KOPT-K1 (cell line): ENCODE measurements around the gene SNX7.

Experiments used
- H3K27ac ChIP-seq: fragments of 200-600 bp; sonication (generic); 2 replicates; pipeline ENCODE4 v1.5.1; 2016; ENCODE audit warnings: antibody characterized with exemption, mild to moderate bottlenecking, low read depth, low read length; ENCODE audit not compliant: poor library complexity, severe bottlenecking
- H3K36me3 ChIP-seq: fragments of 200-600 bp; sonication (generic); 2 replicates; pipeline ENCODE4 v1.5.1; 2017; ENCODE audit warnings: antibody characterized with exemption, mild to moderate bottlenecking, low read length, moderate library complexity; ENCODE audit not compliant: insufficient read depth
- H3K9me3 ChIP-seq: fragments of 200-600 bp; sonication (generic); 2 replicates; pipeline ENCODE4 v1.5.1; 2017; ENCODE audit warnings: antibody characterized with exemption, low read length, mild to moderate bottlenecking; ENCODE audit not compliant: insufficient read depth, poor library complexity, severe bottlenecking

The SNX7 gene

DNA sequence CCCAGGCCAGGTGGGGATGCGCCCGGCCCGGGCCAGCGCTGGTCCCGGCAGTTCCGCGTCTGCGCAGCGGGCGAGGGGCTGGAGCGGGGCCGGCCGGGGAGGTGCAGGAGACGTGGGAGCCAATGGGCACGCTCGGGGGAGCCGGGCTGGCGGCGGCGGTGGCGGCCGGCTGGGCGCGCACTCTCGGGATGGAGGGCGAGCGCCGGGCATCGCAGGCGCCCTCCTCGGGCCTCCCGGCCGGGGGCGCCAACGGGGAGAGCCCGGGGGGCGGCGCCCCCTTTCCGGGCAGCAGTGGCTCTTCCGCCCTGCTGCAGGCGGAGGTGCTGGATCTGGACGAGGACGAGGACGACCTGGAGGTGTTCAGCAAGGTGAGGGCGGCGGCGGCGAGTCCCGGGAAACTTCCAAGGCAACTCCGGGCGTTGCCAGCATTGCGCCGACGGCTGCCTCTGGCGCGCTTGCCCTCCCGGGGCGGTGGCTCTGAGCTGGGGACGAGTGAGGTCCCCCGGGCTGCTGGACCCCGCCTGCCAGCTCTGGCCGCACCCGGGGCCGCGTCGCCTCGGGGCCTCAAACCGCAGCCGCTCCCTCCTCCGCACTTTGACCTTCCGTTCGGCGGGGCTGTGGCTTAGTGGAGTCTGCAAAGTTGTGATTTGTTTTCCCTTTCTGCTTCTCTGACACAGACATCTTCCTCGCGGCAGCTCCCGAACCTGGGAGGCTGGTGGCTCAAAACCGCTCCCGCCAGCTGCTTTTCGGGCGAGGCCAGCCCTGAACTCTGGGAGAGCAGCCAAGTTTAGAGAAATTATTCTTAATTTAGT lies at the start of gene SNX7:
Gene SNX7 (plus strand): TSS at position 178 of the 812 bp plus-strand sequence. CDS start 11 bp downstream, at position 189.
- no peak within 1 kb of the TSS for H3K27ac ChIP-seq
- peaks cover 9% of the 10 kb centered on the region for H3K9me3 ChIP-seq
- H3K36me3 ChIP-seq, result no peaks in the 10 kb centered on the region

- no peak overlapping the region for H3K27ac ChIP-seq
- no peaks in the 10 kb centered on the region for H3K36me3 ChIP-seq
- no peaks in the 10 kb centered on the region for H3K9me3 ChIP-seq
Measured at GRCh38 chr1:98637316-98637715, 24.2 kb upstream of the SNX7 start.

GRCh38 chr1:98638185-98638584 lies 23.3 kb upstream of the SNX7 start:
- Histone ChIP-seq H3K27ac (no peak overlapping the region), H3K36me3 (no peaks in the 10 kb centered on the region), H3K9me3 (no peaks in the 10 kb centered on the region)

DNA sequence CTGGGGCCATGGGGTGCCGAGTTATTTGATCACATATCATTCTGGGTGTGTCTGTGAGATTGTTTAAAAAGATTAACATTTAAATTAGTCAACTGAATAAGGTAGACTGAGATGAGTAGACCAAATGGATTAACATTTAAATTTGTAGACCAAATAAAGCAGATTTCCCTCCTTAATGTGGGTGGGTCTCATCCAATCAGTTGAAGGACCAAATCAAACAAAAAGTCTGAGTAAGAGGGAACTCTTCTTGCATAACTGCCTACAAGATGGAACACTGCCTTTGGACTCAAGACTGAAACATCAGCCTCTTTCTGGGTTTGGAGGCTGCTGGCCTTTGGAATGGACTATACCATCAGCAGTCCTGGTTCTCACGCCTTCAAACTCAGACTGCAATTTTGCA lies 17.0 kb upstream of the SNX7 start:
- Histone ChIP-seq H3K9me3 (no peaks in the 10 kb centered on the region), H3K27ac (no peak overlapping the region), H3K36me3 (no peaks in the 10 kb centered on the region)

DNA sequence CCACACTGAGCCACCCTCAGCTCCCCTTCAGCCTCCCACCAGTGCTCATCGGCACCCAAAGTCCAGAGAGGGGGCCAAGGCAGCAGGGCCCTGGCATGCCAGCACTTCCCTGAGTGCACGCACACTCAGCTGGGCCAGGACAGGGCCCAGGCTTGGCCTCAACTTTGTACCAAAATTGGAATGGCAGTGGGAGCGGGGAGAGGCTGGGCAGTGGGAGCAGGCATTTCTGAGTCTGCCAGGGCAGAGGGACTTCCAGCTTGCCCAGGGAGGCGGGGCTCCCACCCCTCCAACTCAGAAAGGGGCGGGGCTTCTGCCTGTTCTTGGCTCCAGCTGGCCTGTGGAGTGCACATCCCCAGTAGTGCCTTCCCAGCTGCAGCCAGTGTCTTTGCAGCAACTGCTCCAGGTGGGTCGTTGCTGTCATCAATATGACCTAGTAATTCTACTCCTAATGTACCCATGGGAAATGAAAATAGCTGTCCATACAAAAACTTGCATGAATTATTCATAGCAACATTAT lies 10.3 kb upstream of the SNX7 start:
- peaks cover 11% of the 10 kb centered on the region for H3K9me3 ChIP-seq
- H3K36me3 ChIP-seq, result no peaks in the 10 kb centered on the region
- H3K27ac ChIP-seq, result no peak overlapping the region

- no peaks in the 10 kb centered on the region for H3K36me3 ChIP-seq
- H3K27ac ChIP-seq, result no peak overlapping the region
- peaks cover 11% of the 10 kb centered on the region for H3K9me3 ChIP-seq
Measured at GRCh38 chr1:98653123-98653522, 8.4 kb upstream of the SNX7 start.

GRCh38 chr1:98659879-98660278 lies 1.6 kb upstream of the SNX7 start:
- Histone ChIP-seq H3K27ac (no peak overlapping the region), H3K36me3 (no peaks in the 10 kb centered on the region), H3K9me3 (peaks cover 9% of the 10 kb centered on the region)

DNA sequence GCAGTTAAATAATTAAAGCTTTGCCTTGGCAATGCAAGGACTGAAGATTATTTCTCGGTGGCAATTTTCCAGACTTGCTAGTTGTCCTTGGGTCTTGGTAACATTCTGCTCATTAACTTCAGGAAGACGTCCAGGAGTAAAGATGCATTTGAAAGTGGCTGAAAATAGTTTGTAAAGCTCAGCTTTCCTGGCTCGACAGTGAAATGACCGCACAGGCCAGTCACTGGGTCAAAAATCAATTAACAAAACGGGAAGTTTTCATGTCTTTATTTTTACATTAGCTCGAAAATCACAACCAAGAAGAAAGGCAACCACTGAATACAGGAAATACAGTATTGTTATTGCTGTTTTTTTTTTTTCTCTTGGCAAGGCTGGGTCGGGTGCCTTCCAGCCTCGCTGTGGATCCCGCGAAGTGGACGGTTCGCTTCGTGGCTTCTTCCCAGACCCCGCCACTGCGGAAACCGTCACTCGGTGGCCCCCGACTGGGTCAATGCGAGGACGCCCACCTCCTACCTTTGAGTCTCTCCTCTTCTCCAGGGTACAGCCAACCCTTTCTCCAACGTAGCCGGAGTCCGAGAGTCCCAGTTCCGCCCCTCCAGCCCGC lies 479 bp upstream of the SNX7 start:
- Histone ChIP-seq H3K9me3 (peaks cover 9% of the 10 kb centered on the region), H3K27ac (no peak overlapping the region), H3K36me3 (no peaks in the 10 kb centered on the region)

DNA sequence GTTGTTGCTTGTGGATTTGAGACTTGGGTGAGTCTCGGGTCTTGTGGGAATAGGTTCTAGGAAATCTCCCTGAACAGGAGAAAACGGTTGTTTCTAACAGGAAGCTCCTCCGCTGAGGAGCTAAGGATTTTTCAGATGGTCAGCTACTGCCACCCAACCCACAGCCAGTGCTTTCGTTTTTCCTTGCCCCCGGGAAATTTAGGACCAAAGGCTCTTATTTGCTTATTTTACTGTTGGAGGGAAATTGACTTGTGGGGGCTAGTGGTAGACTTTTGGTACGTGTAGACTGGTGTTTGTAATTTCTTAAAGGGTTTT lies 792 bp downstream of the SNX7 start:
- H3K36me3 ChIP-seq, result no peaks in the 10 kb centered on the region
- H3K27ac ChIP-seq, result no peak overlapping the region

GRCh38 chr1:98668733-98669132 lies 7.2 kb downstream of the SNX7 start:
- H3K36me3 ChIP-seq, result no peaks in the 10 kb centered on the region
- no peak overlapping the region for H3K27ac ChIP-seq
- H3K9me3 ChIP-seq, result no peaks in the 10 kb centered on the region

More for the DNA sequence above, 792 bp downstream of the SNX7 start:
- H3K9me3 ChIP-seq, result peaks cover 9% of the 10 kb centered on the region

DNA sequence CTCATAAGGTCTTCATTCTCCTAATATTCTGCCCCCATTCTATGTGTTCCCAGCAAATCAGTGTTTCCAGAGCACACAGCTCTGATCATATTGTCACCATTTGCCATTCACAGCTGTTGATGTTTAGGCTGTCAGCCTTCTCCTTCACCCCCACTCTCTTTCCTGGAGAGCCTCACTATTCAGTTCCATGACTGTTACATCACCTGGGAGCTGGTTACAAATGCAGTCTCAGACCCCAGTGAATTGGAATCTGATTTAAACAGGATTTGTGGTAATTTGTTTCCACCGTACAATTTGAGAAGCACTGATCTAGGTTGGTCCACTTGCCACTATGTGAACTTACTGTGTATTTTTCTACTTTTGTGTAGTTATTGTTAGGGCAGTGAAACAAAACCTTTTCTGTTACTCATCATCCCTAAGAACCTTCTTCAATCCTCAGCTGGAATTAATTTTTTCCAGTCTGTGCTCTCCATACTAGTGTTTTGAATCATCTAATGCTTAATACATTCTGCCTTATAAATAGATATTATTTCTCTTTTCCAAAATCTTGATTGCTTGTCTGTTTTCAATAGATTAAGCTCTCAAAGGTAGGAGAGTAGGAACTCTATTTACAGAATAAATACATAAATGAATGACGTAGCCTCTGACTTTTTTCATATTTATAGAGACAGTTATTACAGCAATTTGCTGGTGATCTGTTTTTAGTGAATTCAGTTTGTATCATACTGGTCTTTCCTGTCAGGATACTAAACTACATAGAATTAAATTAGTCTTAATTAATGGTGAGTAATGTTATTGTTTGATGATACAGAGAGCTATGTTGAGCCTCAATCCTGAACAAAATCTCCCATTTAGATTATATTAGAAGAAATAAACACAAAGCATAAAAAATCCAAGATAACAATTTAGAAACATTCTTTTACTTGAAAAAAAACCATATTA lies 8.1 kb downstream of the SNX7 start:
- H3K27ac ChIP-seq, result no peak overlapping the region

DNA sequence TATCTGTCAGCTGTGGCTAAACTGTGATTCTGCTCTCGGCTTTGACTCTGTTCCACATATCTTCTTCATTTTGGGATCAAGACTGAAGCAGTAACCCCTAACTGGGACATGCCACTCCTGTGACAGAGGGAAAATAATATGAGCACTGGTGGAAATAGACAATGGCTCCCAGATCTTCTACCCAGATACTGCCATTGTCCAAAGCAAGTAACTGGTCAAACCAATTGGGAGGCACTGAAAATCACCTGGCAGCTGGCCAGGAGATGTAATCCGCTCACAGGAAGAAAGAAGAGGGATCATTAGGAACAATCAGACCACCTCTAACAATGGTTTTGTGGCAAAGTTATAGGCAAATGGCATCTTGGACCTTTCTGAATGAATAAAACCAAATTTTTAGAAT lies 10.7 kb downstream of the SNX7 start:
- H3K27ac ChIP-seq, result no peak overlapping the region
- no peaks in the 10 kb centered on the region for H3K36me3 ChIP-seq
- no peaks in the 10 kb centered on the region for H3K9me3 ChIP-seq

More for the DNA sequence above, 8.1 kb downstream of the SNX7 start:
- H3K9me3 ChIP-seq, result no peaks in the 10 kb centered on the region
- H3K36me3 ChIP-seq, result no peaks in the 10 kb centered on the region

GRCh38 chr1:98674075-98674781 lies 12.7 kb downstream of the SNX7 start:
- H3K9me3 ChIP-seq, result no peaks in the 10 kb centered on the region
- no peaks in the 10 kb centered on the region for H3K36me3 ChIP-seq
- H3K27ac ChIP-seq, result no peak overlapping the region

DNA sequence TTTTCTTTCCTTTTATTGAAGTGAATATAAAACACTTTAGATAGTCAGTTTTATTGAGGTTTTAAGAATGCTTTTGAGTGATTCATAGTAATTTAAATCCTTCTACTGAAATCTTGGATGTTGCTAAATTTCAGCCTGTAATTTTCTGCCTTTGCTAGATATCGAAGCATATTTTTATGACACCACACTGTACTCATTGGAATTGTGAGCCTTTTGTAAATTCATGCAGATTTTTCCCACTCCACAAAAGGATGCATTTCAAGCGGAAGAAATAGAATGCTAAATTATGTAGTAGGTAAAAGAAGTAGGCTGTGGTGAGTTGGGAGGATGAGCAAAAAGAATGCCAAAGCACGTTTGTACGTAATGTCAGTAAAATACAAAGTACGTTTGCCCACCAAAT lies 13.8 kb downstream of the SNX7 start:
- Histone ChIP-seq H3K36me3 (no peaks in the 10 kb centered on the region), H3K27ac (no peak overlapping the region)

More for the DNA sequence above, 13.8 kb downstream of the SNX7 start:
- no peaks in the 10 kb centered on the region for H3K9me3 ChIP-seq
